GM18517 (cell line): ENCODE results near the gene AEBP2.
"Not testable (repeated sequence)": the region's sequence is repeated elsewhere in the genome, so short reads cannot be mapped to it uniquely, and the experiment has no call there.

ENCODE experiments used
- ATAC-seq: cut with Tn5 transposase; IDR thresholded peaks from one replicate; pipeline ENCODE4 v1.9.1; 2021; ENCODE audit warnings: mild to moderate bottlenecking, moderate library complexity; ENCODE audit not compliant: unreplicated experiment

Gene AEBP2

DNA sequence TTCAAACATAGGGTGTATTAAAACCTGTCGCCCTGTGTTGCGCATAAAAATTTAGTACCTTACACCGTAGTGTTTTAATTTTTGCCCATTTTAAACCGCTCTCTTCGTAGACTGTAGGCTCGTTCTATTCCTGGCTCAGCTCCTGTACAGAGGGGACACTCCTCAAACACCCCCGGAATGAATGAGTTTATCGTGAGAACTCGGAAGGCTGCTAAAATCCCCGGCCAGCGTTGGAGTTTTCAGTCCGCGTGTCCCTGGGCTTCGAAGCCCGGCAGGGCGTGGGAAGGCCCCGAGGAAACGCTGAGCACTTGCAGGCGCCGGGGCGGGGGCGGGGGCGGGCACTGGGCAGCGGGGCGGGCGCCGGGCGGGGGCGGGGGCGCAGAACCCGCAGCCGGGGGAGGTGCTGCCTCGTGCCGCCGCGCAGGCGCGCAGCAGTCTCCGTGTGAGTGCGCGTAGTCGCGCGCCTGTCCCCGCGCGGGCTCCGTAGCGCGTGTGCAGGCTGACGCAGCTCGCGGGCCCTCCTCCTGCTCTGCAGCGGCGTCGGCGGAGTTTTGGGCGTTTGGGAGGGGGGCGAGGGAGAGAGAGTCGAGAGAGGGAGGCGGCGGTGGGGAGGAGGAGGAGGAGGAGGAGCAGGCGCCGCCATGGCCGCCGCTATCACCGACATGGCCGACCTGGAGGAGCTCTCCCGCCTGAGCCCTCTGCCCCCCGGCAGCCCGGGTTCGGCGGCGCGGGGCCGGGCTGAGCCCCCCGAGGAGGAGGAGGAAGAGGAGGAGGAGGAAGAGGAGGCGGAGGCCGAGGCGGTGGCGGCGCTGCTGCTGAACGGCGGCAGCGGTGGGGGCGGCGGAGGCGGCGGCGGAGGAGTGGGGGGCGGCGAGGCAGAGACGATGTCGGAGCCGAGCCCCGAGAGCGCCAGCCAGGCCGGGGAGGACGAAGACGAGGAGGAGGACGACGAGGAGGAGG, at the start of gene AEBP2:
Gene AEBP2, plus strand, starts transcription at position 434 of the 960 bp plus-strand sequence. Its CDS starts 208 bp downstream, at position 642.
- ATAC-seq: peak; percentile 71

DNA sequence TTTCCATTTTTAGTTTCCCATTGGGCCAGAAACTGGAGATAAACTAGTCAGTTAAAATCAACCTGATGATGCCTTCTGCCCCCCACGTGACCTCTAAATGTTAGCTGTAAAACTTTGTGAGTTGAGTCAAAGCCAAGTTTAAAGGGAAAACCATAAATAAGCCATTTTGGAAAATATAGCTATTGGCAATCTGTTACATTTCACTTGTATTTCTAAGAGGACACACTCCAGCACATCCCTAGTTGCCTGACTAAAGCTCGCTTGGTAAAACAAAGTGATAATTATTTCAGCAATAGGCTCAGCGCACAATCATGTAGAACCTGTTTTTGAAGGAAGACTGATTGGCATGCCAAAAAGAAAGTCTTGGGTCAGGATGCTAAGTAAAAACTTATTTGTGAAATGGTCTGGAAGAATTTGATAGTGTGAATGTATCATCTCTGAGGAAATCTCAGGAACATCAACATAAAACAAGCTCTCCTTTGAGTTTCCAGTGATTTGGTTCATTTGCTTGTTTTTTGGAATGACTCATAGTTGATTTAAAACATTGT, 49.2 kb upstream of the AEBP2 start:
- no peak for ATAC-seq

DNA sequence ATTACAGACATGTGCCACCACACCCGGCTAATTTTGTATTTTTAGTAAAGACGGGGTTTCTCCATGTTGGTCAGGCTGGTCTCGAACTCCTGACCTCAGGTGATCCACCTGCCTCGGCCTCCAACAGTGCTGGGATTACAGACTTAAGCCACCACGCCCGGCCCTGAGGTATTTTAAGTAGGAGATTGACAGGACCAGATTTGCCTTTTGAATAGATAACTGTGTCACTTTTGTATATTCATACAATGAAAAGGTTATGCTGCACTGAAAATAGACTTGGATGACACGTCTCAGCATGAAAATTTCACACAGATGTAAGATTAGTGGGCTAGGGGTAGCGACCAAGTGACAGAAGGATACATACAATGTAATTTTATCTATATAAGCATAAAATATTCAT, 46.6 kb upstream of the AEBP2 start:
- not testable (repeated sequence) for ATAC-seq

DNA sequence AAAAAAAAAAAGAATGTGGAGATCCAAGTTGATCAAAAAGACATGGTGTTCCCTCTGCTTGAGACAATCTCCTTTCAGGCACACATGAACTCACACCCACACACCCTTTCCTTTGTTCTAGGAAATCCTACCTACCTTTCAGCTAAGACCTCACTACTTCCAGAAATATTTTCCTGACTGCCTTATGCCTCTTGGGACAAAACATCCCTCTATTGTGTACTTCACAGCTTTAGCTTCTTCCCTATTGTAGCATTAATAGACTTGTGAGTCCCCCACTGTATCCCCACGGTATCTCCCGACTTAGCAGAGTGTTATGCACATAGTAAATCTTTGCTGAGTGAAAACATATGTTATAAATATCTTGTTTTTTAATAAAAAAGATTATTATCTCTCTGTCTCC, 44.9 kb upstream of the AEBP2 start:
- ATAC-seq: no peak

- ATAC-seq: no peak
These were observed 41.8 kb upstream of the AEBP2 start for GRCh38 chr12:19397534-19397933.

- ATAC-seq: no peak
These were observed 40.6 kb upstream of the AEBP2 start for GRCh38 chr12:19398376-19399363.

- not testable (repeated sequence) for ATAC-seq
These were observed 38.5 kb upstream of the AEBP2 start for GRCh38 chr12:19400649-19401285.

- ATAC-seq: no peak
These were observed 37.1 kb upstream of the AEBP2 start for GRCh38 chr12:19402211-19402610.

DNA sequence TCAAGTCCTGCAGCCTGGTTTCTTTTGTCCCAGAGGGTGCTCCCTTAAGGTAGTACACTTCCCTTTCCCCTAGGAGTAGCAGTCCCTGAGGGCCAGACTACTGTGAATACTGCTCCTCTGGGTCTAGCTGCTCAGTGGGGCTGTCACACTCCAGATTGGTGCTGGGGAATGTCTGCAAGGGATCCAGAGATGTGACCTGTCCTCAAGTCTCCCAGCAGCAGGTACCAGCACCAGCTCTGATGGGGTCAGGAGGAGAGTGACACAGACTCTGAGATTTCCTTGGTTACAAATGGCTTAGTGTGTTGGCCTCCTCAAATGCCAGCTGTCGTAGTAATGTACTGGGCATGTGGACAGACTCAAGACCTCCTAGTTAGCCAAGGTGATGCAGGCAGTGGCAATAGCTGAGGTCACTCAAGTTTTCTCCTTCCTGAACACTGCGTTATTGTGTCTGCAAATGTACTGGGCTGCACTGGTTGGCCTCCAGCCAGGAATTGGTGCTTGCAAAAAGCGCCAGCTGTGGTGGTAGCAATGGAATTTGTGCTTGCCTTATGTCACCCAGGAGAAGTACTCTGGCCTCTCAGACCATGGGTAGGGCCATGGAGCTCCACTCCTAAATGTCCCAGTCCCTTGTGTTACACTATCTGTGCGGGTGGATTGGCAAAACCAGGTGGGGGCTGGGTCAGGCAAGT, 36.4 kb upstream of the AEBP2 start:
- no peak for ATAC-seq

GRCh38 chr12:19404242-19404880, 34.9 kb upstream of the AEBP2 start:
- ATAC-seq: no peak

DNA sequence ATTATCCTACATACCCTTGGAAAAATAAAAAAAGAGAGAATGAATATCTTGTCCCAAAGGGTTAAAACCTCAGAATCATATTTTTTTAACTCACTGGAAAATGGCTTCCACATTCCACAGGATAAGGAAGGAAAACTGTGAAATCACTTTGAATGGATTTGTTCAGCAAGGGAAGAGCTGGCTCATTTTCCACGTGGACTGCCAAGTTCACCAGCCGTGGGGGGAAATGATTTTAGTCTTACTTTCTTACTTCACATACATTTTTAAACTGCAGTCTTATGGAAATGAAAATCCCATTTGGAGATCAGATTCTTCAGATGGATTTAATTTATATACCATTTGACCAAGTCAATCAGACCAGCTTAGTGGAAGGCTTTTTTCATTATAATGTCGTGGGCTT, 29.9 kb upstream of the AEBP2 start:
- no peak for ATAC-seq

DNA sequence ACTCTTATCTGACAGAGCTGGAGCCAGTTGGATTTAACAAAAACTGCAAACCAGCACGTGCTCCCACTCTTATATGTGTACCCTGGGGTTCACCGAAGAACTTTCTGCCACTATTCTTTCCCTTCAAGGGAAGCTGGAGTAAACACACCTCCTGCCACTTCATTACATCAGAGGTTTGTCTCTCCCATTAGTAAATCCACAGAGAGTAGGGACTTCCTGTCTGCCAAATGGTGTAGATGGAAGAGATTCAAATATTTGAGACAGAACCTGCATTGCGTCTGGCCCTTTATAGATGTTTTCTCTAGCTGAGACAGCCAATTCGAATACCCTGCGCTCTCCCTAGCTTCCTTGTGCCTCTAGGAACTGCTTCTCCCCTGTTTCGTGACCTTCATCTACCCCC, 29.1 kb upstream of the AEBP2 start:
- ATAC-seq: no peak

DNA sequence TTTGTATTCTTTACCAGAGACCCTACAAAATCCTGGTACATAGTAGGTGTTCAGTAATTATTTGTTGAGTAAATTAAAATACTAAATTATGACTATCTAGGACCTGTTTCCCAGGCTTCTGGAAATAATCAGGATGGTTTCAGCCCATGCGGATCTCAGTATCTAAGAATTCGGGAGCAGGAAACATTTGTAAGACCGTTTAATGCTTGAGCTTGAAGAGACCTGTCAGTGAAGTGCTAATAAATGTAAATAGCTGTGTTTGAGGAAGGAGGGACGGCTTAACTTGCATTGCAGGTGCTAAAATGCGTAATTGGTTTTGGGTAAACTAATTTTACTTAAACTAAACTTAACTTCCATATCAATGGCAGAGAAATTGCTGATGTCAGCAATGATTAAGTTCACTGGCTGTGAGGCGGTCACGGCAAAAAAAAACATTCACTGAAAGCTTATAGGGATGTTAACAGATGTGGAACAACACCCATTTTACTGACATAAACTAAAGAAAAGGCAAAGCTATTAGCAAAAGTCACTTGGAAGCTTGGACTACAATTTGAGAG, 28.6 kb upstream of the AEBP2 start:
- no peak for ATAC-seq

GRCh38 chr12:19411234-19412204, 27.8 kb upstream of the AEBP2 start:
- ATAC-seq: no peak

- no peak for ATAC-seq
These were observed 26.4 kb upstream of the AEBP2 start for GRCh38 chr12:19412844-19413243.

GRCh38 chr12:19413582-19413981, 25.7 kb upstream of the AEBP2 start:
- ATAC-seq: not testable (repeated sequence)

DNA sequence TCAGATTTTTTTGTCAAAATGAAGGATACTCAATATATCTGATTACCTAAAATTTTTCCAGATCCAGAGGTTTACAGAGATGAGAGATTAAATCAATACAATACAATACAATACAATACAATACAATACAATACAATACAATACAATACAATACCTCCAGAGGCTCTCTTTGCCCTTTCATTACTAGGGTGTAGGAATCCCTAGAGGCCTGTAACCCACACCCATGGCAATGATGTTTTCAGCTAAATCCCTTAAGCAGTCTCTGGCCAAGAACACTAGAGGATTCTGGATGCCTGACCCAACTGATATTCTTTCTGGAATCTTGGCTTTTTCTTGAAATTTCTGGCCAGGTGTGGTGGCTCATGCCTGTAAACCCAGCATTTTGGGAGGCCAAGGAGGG, 23.7 kb upstream of the AEBP2 start:
- ATAC-seq: no peak

- no peak for ATAC-seq
These were observed 20.2 kb upstream of the AEBP2 start for GRCh38 chr12:19419086-19419485.
